Measurements from ENCODE around the gene MSGN1.
"Not testable (repeated sequence)": the region's sequence is repeated elsewhere in the genome, so short reads cannot be mapped to it uniquely, and the experiment has no call there.

The MSGN1 gene

DNA sequence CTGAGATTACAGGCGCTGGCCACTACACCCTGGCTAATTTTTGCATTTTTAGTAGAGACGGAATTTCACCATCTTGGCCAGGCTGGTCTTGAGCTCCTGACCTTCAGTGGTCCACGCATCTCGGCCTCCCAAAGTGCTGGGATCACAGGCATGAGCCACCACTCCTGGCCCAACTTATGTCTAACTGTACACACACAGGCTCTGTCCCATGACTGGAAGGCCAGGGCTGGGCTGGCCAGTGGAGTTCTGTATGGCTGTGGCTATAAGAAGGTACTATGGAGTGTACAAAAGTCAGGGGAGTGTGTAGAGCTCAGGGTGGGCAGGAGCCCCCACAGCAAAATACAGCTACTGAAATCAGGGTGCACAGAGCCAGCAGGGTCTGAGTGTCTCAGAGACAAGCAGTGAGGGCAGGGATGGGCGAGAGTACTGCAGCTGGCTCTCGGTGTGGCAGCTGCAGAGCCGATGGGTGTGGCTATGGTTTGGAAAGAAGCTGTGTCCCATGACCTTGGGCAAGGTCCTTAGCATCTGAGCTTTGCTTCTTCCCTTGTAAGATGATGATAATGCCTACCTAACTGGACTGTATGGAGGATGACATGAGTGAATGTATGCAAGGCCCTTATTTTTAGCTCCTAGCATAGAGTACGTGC, 10.4 kb upstream of the MSGN1 start:
- no peak for FAIRE-seq

GRCh38 chr2:17813010-17813741, 3.1 kb upstream of the MSGN1 start:
- no peak for FAIRE-seq

- FAIRE-seq: no peak
Observed at GRCh38 chr2:17813742-17814473, 2.4 kb upstream of the MSGN1 start.

DNA sequence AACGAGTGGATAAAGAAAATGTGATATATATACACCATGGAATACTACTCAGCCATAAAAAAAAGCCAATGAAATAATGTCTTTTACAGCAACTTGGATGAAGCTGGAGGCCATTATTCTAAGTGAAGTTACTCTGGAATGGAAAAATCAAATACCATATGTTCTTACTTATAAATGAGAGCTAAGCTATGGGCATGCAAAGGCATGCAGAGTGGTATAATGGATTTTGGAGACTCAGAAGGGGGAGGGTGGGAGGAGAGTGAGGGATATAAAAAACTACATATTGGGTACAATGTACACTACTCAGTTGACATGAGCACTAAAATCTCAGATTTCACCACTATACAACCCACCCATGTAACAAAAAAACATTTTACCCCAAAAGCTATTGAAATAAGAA, 1.7 kb upstream of the MSGN1 start:
- FAIRE-seq: no peak

GRCh38 chr2:17815468-17816184, 634 bp upstream of the MSGN1 start:
- FAIRE-seq: no peak

- FAIRE-seq: peak; percentile 3
Observed at GRCh38 chr2:17818235-17818815, 2.1 kb downstream of the MSGN1 start.

DNA sequence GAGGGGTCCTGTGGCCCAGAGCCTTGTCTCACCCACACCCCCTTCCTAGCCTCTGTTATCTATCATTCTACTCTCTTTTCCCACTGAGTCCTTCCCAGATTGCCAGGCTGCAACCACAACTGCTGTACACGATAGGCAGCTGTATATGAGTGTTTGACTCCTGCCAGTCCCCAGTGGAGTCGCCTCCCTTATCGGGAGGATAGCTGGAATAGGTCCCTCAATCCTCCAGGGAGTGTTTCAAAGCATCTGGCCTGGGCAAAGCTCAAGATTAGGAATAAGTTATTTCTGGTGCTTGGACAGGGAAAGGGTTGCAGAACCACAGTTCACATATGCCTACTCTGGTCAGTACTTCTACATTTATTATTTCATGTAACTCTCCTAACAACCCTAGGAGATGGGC, 4.8 kb downstream of the MSGN1 start:
- no peak for FAIRE-seq

DNA sequence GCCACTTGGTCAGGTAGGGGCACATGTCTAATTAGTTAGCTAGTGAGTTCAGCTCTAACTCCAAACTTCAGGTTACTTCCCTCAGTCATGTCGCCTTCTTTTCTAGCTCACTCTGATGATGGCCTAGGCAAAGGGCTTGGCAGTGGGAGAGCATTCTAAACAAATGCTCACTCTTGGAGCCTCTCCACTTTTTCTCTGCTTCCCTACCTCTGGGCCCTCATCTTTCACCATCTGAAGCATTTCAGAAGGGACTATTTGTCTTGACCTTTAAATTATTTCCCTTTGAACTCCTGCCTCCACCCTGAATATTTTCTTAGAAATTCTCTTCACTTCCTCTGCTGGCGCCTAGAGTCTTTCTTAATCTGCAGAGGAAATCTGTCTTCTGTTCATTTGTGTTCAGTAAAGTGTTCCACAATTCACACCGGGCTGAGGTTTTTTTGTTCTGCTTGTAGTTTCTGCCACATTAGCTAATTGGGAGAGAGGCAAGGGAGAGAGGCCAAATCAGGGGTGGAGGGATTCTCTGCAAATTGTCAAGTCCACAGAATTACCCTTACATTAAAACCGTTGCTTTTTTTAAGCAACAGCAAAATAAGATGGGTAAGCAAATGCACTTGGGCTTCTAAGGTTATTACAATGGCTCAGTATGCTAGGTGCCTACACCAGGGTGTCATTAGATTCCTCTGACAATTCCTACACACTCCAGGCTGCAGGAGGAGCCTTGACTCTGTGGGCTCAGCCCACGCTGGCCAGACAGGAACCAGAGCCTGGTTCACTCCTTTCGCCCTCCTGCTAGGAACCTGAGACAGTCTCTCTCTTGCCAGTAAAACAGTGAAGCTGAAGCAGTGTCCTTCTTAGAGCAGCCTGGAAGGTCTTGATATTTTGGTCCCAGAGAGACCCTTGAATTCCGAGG, 5.5 kb downstream of the MSGN1 start:
- FAIRE-seq: no peak

- no peak for FAIRE-seq
Observed at GRCh38 chr2:17822445-17823117, 6.3 kb downstream of the MSGN1 start.

- FAIRE-seq: not testable (repeated sequence)
Observed at GRCh38 chr2:17823646-17824045, 7.4 kb downstream of the MSGN1 start.

GRCh38 chr2:17827316-17827715, 11.1 kb downstream of the MSGN1 start:
- no peak for FAIRE-seq

DNA sequence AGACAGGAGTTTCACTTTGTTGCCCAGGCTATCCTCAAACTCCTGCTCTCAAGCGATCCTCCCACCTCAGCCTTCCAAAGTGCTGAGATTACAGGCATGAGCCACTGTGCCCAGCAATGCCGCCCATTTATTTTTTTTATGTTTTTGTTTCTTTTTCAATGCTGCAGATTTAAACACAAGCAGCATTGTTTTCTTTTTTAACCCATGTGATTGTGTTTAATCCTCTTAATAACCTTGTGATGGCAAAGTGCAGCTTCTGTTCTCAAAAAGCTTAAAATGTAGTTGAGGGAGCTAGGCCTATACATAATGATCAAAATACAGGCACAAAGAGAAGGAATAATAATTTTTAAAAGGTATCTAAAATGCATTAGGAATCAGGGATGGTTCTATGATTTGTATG, 11.5 kb downstream of the MSGN1 start:
- FAIRE-seq: no peak

- no peak for FAIRE-seq
Observed at GRCh38 chr2:17830053-17831034, 14.1 kb downstream of the MSGN1 start.

GRCh38 chr2:17835516-17835915, 19.3 kb downstream of the MSGN1 start:
- FAIRE-seq: no peak

DNA sequence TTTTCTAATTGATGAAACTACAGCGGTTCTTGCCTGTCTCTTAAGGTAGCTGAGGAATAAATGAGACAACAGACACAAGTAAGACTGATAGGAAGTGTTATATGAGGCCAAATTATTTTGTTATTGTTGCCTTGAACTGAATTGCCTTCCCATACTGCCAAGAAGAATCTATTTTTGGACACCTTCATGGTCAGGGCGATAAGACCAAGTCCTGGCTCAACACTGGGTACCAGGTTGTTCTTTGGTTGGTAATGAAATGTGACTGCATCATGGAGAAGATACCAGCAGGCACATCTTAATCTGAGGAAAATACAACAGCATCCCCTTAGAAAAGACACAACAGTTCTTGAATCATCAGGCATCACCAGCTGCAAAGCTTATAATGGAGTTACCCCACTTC, 23.7 kb downstream of the MSGN1 start:
- no peak for FAIRE-seq

- FAIRE-seq: no peak
Observed at GRCh38 chr2:17843457-17843856, 27.2 kb downstream of the MSGN1 start.

DNA sequence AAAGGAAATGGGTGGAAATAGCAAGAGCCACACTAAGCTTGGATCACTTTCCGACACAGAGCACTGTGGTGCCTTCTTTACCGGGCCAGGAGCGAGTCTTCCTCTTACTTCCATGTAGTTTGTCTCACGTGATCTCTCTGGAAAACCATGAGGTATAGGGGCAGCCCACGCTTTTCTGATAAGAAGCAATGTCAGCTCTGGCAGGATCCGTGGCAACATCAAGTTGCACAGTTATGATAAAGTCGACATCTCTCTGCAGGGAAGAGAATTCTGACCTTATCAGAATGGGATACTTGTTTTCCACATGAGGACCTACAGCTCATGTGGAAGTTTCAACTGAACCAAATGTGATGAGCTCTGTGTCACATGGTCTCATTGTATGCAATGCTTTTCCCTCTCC, 29.5 kb downstream of the MSGN1 start:
- FAIRE-seq: no peak

DNA sequence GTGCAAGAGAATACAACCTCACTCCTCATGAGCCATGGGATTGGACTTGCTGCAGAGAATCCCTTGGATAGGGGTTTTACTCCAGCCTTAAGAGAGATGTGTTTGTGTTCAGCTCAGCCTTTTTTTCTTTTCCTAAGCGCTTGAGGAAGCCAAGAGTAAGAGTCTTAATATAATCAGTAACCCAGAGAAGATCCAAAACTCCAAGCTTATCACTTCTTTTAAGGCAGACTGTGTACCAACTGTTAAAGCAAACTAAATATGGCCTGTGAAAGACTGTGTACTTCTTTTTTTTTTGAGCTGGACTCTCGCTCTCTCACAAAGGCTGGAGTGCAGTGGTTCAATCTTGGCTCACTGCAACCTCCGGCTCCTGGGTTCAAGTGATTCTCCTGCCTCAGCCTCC, 30.4 kb downstream of the MSGN1 start:
- no peak for FAIRE-seq

DNA sequence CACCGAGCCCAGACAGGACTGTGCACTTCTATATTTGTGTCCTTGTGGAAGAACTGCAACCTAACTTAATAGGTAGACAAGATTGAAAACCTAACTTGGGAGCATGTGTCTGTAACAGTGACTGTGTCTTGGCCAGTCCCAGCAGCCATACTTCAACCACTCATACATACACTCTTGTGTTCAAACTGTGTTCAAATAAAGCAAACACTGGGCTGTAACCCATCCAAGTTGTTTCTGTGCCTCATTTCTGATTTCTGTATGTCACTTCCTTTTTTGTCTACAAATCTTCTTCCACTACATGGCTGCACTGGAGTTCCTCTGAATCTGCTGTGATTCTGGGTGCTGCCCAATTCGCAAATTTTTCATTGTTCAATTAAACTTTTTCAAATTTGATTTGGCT, 31.0 kb downstream of the MSGN1 start:
- no peak for FAIRE-seq

DNA sequence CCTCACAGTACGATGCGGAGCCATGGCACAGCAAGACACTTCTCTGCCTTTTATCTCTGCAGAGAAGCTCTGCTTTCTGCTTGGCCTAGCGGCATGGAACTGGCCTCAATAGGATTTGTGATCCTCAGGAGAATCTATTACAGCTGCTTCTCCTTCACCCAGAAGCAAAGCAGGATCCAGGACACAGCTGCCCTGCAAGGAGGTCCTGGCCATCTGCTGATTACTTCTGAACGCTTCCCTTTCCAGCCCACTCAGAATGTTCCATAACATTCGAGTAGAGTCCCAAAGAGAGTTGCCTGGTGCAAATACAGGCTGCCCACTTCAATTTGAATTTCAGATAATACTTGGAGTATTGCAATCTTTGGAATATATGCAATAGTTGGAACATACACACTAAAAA, 33.0 kb downstream of the MSGN1 start:
- FAIRE-seq: no peak

Measured in A204.1 (cell line).